Dedifferentiated amniotic fluid mesenchymal stem cell (primary cell): Measurements from ENCODE around the gene IL15.
"Not testable (repeated sequence)": the region's sequence is repeated elsewhere in the genome, so short reads cannot be mapped to it uniquely, and the experiment has no call there.

ENCODE experiments used
- DNase-seq: peaks from one replicate; pipeline ENCODE4 v3.0.0-alpha.2; 2016; ENCODE audit errors: extremely low spot score

Gene IL15

DNA sequence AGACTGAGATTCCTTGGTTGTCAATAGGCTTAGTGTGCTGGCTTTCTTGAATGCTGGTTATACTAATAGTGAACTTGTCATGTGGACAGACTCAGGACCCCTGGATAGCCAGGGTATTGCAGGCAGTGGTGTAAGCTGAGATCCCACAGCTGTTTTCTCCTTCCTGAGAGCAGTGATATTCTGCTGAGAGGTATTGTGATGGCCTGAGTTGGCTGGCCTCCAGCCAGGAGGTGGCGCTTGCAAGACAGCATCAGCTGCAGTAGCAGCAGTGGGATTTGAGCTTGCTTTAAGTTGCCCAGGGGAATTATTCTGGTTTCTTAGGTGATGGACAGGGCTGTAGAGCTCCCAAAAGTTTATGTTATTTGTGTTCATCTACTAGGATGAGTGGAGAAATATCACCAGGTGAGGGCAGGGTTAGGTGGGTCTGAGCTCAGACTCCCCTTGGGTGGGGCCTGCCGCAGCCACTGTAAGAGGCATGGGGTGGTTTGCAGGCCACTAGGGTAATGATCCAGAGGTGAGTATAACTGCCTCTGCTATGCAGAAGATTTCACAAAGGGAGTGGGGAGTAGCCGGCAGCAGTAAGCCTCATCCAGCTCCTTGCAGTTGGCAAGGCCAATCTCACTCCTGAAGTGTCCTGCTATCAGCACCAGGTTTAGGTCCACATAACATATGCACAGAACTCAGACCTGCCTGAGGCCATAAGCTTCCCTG, 66.2 kb downstream of the IL15 start:
- no peak for DNase-seq

DNA sequence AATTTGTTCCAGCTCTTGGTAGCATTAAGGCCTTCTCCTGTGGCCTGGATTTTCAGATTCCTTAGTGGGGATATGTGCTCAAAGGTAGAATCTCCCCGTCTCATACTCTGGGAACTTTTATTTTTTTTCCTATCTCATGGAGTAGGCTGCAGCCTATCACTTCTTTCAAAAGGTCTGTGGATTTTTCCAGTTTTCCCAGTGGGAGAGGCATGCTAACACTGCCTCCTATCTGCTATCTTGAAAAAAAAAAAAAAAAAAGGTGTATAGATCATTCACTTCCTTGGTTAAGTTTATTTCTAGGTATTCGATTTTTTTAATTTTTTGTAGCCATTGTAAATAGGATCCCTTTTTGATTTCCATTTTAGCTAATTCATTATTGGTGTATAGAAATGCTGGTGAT, 67.1 kb downstream of the IL15 start:
- DNase-seq = no peak

DNA sequence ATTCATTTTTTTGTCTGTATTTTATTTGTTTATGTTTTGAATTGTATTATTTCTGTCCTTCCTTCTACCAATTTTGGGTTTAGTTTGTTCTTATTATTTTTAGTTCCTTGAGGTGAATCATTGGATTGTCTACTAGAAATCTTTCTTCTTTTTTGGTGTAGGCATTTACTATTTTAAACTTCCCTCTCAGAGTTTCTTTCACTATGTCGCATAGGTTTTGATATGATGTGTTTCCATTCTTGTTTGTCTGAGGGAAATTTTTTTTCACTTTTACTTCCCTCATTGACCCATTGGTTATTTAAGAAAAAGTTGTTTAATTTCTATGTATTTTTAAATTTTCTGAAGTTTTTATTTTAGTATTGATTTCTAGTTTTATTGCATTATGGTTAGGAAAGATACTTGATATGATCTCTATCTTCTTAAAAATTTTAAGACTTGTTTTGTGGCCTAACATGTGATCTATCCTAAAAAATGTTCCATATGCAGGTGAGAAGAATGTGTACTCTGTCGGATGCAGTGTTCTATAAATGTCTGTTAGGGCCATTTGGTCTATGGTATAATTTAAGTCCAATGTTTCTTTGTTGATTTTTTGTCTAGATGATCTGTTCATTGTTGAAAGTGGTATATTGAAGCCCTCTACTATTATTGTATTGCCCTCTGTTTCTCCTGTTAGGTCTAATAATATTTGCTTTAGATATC, 68.8 kb downstream of the IL15 start:
- no peak for DNase-seq

DNA sequence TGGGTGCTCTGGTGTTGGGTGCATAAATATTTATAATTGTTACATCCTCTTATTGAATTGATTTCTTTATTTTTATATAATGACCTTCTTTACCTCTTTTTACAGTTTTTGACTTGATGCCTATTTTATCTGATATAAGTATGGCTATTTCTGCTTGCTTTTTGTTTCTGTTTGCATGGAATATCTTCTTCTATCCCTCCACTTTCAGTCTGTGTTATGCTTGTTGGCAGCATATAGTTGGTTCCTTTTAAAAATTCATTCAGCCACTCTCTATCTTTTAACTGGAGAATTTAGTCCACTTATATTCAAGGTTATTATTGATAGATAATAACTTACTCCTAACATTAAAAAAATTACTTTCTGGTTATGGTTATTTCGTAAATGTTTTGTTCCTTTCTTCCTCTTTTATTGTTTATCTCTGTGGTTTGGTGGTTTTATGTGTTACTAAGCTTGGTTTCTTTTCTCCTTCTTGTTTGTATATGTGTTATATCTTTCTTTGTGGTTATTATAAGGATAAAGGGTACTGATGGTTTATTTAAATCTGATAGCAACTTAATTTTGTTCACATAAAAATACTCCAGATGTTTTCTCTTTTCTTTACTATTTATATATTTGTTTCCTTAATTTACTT, 69.5 kb downstream of the IL15 start:
- DNase-seq = no peak

DNA sequence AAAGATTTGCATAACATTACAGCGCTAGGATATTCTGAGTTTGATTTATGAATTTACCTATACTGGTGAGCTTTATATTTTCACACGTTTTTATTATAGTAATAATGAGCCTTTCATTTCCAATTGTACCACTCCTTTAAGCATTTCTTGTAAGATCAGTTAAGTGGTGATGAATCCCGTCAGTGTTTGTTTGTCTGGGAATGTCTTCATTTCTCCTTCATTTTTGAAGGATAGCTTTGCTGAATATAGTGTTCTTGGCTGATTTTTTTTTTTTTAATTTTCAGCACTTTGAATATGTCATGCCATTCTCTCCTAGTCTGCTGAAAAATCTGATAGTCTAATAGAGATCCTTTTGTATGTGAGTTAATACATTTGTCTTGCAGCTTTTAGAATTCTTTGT, 70.1 kb downstream of the IL15 start:
- DNase-seq = no peak

DNA sequence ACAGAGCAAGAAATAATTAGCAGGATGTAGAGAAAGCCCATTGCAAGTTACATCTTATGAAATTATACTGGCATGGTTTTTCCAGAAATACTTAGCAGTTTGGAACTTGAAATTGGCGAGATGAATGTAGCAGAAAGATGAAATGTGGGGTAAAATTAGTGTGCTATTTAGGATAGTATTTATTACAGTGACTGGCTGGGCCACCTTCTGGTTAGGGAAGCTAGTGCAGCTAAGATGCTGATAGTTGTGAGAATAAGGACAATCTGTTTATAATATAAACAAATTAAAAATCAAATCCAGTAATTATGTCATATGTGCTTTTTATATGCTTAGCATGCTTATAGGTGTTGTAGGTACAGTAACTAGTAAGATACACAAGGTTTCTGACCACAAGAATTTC, 74.8 kb downstream of the IL15 start:
- DNase-seq = no peak

DNA sequence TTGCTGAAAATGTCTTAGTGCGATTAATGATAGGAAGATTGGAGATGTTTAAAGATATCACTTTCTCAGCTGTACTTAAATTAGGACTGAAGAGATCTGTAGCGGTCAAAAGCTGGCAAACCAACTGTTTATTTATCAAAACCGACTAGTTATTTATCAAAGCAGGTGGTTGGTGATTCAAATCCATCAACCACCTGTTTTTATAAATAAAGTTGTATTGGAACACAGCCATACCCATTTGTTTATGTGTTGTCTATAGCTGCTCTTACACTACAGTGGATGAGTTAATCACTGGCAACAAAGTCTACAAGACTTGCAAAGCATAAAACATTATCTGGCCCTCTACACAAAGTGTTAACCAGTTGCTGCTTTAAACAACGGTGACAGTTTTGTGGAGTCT, 76.8 kb downstream of the IL15 start:
- no peak for DNase-seq

DNA sequence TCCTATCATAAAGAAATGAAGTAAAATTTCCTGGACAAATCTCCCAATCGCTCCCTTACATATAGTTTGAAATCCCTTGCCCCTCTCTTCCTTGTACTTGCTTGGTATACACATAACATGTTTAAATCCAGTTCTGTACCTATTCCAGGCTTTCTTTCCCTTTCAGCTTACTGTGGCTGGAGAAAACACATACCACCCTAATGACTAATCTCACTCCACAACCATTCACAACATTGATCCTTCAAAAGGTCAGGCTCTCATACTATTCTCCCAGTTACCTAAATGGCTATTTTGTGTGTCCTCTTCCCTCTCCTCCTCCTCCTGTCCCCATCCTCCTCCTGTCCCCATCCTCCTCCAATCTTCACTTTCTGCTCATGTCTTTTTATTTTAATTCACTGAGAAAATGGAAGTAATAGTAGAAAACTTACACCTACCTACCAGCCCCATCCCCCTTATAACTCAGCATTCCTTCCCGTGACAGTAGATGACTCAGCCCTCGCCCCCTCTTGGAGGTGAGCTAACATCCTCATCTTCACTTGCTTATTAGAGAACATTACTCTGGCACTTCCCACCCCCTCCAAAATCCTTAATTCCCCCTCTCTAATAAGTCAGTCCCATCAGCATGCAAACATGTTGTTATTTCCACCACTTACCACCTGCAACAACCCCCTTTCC, 77.5 kb downstream of the IL15 start:
- DNase-seq = no peak

DNA sequence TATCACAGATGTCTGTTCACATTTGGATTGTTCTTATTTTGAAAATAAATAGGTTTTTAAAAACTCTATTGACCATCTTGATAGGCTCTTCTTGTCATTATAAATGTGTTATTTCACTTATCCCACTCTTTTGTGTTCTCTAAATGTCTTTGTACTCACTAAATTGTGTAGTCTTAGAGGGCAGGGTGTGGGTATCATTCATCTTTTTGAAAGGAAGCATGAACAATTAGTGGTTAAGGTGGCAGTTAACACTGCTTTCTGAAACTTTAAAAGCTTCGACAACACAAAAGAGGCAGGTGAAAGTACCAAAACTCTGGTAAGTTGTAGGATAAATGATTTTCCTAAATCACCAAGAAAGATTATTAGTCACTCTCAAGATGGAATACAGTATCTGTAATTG, 83.2 kb downstream of the IL15 start:
- no peak for DNase-seq

DNA sequence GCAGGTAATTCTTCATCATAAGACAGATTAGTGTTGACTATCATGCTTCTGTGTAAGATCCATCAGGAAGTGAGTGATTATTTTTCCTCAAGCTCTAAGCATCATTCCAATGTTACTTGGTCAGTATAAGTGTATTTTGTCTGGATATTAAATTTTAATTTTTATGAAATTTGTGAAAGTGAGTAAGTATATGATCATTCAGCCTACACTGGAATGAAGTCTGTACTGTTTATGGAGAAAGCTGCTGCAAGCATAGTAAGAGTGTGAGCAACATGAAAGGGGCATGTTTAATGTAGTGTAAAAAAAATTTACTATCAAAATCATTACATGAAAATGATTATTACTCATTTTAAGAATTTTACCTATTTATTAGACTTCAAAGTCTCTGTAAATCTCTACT, 84.8 kb downstream of the IL15 start:
- DNase-seq = no peak

DNA sequence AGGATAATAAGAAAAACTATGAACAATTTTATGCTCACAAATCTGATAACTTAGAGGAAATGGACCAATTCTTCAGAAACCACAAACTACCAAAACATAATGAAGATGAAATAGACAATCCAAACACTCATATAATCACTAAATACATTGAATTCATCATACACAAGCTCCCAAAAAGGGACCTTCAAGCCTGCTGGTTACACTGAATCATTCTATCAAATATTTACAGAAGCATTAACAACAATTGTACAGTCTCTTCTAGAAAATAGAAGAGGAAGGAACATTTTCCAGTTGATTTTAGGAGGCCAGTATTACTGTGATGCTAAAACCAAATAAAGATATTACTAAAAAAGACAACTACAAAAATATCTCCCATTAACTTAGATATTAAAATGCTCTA, 88.3 kb downstream of the IL15 start:
- DNase-seq = no peak

DNA sequence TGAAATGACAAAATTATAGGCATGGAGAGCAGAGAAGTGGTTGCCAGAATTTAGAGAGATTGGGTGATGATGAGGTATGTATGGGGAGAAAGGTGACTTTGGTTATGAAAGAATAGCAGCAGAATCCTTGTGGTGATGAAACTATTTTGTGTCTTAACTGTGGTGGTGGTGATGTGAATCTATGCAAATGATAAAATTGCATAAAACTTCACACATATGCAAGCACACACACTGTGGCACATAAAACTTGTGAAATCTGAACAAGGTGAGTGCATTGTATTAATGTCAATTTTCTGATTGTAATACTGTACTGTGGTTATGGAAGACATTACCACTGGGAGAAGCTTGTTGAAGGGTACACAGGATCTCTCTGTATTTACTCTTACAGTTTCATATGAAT, 91.0 kb downstream of the IL15 start:
- DNase-seq = no peak

DNA sequence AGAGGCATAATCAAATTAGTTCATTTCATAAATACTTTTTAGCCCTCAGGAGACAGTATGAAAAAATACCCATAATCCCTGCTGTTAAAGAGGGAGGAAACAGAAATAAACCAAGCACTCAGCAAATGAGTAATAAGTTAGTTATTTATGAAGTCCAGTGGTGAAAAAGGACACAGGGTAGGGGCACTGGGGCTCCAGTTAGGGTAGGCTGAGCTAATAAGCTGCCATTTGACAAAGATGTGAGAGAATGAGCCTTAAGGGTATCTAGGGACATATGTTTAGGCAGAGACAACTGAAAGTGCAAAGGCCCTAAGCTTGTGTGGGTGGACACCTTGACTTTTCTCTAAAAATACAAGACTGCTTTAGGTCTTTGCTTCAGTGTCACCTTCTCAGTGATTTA, 94.4 kb downstream of the IL15 start:
- no peak for DNase-seq

DNA sequence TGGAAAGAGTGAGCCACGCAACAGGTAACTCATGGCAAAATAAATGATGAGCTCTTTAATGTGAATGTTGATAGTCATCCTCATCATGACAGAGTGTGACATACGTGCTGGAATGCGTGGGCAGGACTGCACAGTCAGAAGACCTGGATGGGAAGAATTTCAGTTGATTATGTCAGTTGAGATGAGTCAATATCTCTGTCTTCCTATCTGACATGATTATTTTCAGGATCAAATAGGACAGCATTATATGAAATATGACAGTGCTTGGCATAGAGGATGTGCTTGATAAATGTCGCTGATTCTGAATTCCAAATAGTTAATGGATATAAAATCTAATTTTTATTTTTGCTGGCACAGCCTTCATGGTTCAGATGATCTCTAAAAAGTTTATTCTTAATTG, 95.1 kb downstream of the IL15 start:
- no peak for DNase-seq

DNA sequence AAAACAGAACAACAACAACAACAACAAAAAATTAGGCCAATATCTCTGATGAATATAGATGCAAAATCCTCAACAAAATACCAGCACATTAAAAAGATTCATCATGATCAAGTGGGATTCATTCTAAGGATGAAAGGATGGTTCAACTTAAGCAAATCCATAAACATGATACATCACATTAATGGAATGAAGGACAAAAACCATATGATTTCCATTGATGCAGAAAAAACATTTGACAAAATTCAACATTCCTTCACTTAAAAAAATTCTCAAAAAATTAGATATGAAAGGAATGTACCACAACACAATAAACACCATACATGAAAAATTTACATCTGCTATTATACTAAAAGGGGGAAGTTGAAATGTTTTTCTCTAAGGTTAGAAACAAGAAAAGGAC, 103.3 kb downstream of the IL15 start:
- no peak for DNase-seq

DNA sequence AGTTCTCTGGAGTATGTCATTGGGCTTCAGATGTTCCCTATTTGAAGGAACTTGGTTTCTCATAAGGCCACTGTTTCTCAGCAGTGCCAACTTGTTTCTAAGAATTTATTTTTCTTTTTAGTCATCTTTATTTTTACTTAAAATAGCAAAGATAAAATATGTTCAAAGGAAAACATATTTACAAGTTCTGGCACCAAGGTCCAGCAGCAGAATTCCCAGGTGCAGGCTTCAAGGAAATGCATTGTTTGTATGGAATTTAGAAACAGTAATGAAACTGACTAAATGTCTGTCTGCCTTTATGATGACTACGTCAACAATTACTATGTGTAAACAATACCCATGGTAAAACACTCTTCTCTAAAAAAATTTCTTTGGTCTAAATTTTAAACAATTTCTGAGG, 109.6 kb downstream of the IL15 start:
- DNase-seq = no peak

DNA sequence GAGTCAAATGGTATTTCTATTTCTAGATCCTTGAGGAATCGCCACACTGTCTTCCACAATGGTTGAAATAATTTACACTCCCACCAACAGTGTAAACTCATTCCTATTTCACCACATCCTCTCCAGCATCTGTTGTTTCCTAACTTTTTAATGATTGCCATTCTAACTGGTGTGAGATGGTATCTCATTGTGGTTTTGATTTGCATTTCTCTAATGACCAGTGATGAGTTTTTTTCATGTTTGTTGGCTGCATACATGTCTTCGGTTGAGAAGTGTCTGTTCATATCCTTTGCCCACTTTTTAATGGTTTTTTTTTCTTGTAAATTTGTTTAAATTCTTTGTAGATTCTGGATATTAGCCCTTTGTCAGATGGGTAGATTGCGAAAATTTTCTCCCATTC, 115.4 kb downstream of the IL15 start:
- not testable (repeated sequence) for DNase-seq

DNA sequence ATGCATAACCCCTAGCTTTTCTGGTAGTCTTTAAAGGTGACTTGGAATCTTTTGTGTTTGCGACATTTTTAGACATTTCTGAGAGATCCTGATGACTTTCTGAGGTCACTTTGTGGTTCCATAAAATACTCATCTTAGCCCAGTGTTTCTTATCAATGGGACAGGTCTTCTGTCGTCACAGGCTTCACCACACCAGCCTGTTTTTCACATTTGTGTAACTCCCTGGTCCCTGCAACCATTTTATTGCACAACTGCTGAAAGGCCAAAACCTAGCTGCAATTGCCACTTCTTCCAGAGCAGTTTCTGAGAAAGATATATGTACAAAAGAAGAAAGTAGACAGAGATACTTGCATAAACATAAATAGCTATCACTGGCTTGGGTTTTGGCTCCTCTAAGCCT, 120.9 kb downstream of the IL15 start:
- no peak for DNase-seq

DNA sequence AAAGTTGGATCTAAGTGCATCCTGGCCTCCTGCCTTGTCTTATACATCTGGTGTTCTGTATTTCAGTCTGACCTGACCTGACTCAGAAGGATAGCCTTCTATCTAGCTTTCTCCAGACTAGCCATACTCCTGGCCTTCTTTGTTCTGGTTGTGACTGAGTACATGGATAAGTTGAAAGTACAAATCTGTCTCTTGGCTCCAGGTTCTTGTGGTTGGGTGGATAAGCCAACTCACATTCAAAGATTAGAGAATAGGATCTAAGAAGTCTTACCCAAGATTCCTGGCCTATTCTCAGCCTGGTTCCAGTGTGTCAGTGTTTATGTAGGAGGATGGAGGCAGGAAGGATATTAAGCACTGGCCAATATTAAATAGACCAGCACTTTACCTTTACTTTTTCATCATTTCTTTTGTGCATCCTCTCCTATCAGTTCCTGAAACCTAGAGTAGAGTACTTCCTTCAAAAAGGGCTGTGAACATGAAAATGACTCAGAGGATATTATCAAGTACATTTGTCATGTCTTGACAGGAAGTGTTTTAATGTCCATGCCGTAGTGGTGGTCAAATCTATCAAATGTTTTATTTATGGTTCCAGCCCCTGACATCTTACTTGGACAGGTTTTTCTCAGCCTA, 123.5 kb downstream of the IL15 start:
- DNase-seq = no peak

DNA sequence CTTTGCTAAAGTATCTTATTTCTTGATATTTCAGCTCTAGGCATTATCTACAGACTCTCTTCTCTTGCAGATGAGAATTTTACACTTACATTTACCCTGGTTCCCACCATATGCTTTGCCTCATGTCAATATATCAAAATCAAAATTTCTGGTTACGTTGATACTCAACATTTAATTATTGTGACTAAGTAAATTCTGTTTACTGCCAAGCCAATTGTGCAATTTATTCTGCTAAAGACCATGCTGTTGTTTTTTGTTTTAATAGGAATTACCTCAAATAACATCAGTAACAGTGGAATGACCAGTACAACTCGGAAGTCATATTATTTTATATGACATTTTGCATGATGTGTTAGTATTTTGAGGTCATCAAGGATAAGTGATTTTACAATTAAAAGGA, 125.5 kb downstream of the IL15 start:
- DNase-seq = no peak

DNA sequence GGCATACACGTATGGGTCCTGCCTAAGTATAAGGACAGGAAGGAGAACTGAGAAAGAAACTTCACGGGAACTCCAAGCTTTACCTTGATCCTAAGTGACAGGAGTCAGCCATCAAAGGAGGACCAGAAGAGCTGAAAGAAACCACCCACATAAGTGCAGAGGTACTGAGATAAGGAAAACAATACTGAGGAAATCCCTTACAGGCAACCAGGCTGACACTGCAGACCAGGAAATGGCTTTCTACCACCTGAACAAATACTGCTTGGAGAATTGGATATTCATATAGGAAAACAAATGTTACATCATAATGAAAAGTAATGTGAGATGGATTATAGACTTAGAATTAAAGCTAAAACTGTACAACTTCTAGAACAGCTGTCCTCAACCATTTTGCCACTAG, 127.0 kb downstream of the IL15 start:
- no peak for DNase-seq

DNA sequence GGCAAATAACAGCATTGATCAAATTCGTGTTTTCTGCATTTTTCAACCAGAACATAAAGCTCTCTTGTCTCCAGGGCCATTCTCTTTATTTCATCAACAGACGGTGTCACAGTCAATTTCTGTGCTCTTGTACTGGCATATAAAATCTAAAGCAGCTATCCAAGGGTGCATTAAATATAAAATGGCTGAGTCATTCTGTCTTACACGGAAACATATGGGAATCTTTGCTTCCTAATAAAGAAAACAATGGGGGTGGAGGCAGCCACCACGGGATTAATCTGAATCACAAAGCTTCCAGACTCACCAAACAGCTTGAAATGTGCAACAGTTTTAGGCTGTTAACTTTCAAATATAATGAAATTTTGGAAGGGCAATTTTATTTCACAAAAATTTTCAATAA, 132.6 kb downstream of the IL15 start:
- DNase-seq = peak; percentile 73
